ENCODE data around the gene ST3GAL3.

ST3GAL3 gene

GRCh38 chr1:43878440-43878839 lies 171.1 kb downstream of the ST3GAL3 start:
- DNase-seq (ENCODE audit: low read depth), result no peak
- H3K4me3 ChIP-seq (ENCODE audit: low read depth, low read length), result no peak overlapping the region
- no peak for TF ChIP-seq CTCF (IDR thresholded peaks at IDR 0.05; ENCODE audit: insufficient read depth, low read depth, low read length, missing control alignments)

- no peak for TF ChIP-seq CTCF (IDR thresholded peaks at IDR 0.05; ENCODE audit: insufficient read depth, low read depth, low read length, missing control alignments)
- no peak overlapping the region for H3K4me3 ChIP-seq (ENCODE audit: low read depth, low read length)
- DNase-seq (ENCODE audit: low read depth), result no peak
These were observed 171.5 kb downstream of the ST3GAL3 start for GRCh38 chr1:43878854-43879253.

- TF ChIP-seq CTCF (IDR thresholded peaks at IDR 0.05; ENCODE audit: insufficient read depth, low read depth, low read length, missing control alignments), result no peak
- no peak overlapping the region for H3K4me3 ChIP-seq (ENCODE audit: low read depth, low read length)
- no peak for DNase-seq (ENCODE audit: low read depth)
These were observed 172.1 kb downstream of the ST3GAL3 start for GRCh38 chr1:43879414-43879813.

- TF ChIP-seq CTCF (IDR thresholded peaks at IDR 0.05; ENCODE audit: insufficient read depth, low read depth, low read length, missing control alignments), result no peak
- DNase-seq (ENCODE audit: low read depth), result no peak
- H3K4me3 ChIP-seq (ENCODE audit: low read depth, low read length), result no peak overlapping the region
These were observed 172.7 kb downstream of the ST3GAL3 start for GRCh38 chr1:43879996-43880395.

- no peak overlapping the region for H3K4me3 ChIP-seq (ENCODE audit: low read depth, low read length)
- DNase-seq (ENCODE audit: low read depth), result no peak
- TF ChIP-seq CTCF (IDR thresholded peaks at IDR 0.05; ENCODE audit: insufficient read depth, low read depth, low read length, missing control alignments), result no peak
These were observed 173.3 kb downstream of the ST3GAL3 start for GRCh38 chr1:43880604-43881003.

- no peak overlapping the region for H3K4me3 ChIP-seq (ENCODE audit: low read depth, low read length)
- no peak for TF ChIP-seq CTCF (IDR thresholded peaks at IDR 0.05; ENCODE audit: insufficient read depth, low read depth, low read length, missing control alignments)
- DNase-seq (ENCODE audit: low read depth), result no peak
These were observed 174.1 kb downstream of the ST3GAL3 start for GRCh38 chr1:43881415-43881814.

GRCh38 chr1:43882763-43883162 lies 175.4 kb downstream of the ST3GAL3 start:
- no peak for TF ChIP-seq CTCF (IDR thresholded peaks at IDR 0.05; ENCODE audit: insufficient read depth, low read depth, low read length, missing control alignments)
- no peak overlapping the region for H3K4me3 ChIP-seq (ENCODE audit: low read depth, low read length)
- no peak for DNase-seq (ENCODE audit: low read depth)
